DOHH2 (cell line): ENCODE results near the gene GJA4.

Source experiments
- H3F3A ChIP-seq: fragments of 200-600 bp; sonication (generic), shearing (Covaris generic); 2 replicates; pipeline ENCODE4 v1.6.0; 2016; ENCODE audit warnings: antibody characterized with exemption, mild to moderate bottlenecking; ENCODE audit not compliant: control insufficient read depth, insufficient read depth
- H3K27ac ChIP-seq: fragments of 200-600 bp; sonication (generic); 2 replicates; pipeline ENCODE4 v1.5.1; 2014; ENCODE audit warnings: low read depth, mild to moderate bottlenecking, low read length, moderate library complexity
- H3K27me3 ChIP-seq: fragments of 200-600 bp; sonication (generic); 2 replicates; pipeline ENCODE4 v1.6.1; 2014; ENCODE audit warnings: mild to moderate bottlenecking, low read length, mixed read lengths; ENCODE audit not compliant: control insufficient read depth
- H3K36me3 ChIP-seq: fragments of 200-600 bp; sonication (generic); 2 replicates; pipeline ENCODE4 v1.6.1; 2014; ENCODE audit warnings: mild to moderate bottlenecking, low read length, moderate library complexity, mixed read lengths; ENCODE audit not compliant: control insufficient read depth
- H3K4me1 ChIP-seq: fragments of 200-600 bp; sonication (generic); 2 replicates; pipeline ENCODE4 v1.6.1; 2014; ENCODE audit warnings: mild to moderate bottlenecking, low read length, mixed read lengths; ENCODE audit not compliant: control insufficient read depth
- H3K4me2 ChIP-seq: fragments of 200-600 bp; sonication (generic); 2 replicates; pipeline ENCODE4 v1.6.0; 2014; ENCODE audit warnings: mild to moderate bottlenecking, low read length, moderate library complexity
- H3K4me3 ChIP-seq: fragments of 200-600 bp; sonication (generic); 2 replicates; pipeline ENCODE4 v1.5.1; 2014; ENCODE audit warnings: mild to moderate bottlenecking, low read length, mixed read lengths
- H3K79me2 ChIP-seq: fragments of 200-600 bp; sonication (generic); 2 replicates; pipeline ENCODE4 v1.6.1; 2014; ENCODE audit warnings: mild to moderate bottlenecking, low read length, mixed read lengths; ENCODE audit not compliant: control insufficient read depth
- H3K9me2 ChIP-seq: fragments of 200-600 bp; sonication (generic); replicated peaks from 2 replicates; pipeline ENCODE4 v1.6.1; 2014; ENCODE audit warnings: mild to moderate bottlenecking, low read length, mixed read lengths; ENCODE audit not compliant: control insufficient read depth
- H3K9me3 ChIP-seq: fragments of 200-600 bp; sonication (generic); 2 replicates; pipeline ENCODE4 v1.6.1; 2014; ENCODE audit warnings: antibody characterized with exemption, low read length, mixed read lengths; ENCODE audit not compliant: control insufficient read depth, insufficient read depth
- H4K20me1 ChIP-seq: fragments of 200-600 bp; sonication (generic); 2 replicates; pipeline ENCODE4 v1.6.0; 2014; ENCODE audit warnings: low read depth, mild to moderate bottlenecking, antibody characterized with exemption, low read length, moderate library complexity; ENCODE audit not compliant: control insufficient read depth, insufficient read depth
- EZH2phosphoT487 ChIP-seq: fragments of 200-600 bp; sonication (generic); IDR thresholded peaks from 2 replicates; pipeline ENCODE4 v1.6.1; 2017; ENCODE audit warnings: borderline replicate concordance, mild to moderate bottlenecking, antibody characterized with exemption, low read length, moderate library complexity, mixed read lengths
- TF ChIP-seq, protein P1 (sequence below): fragments of 200-600 bp; sonication (generic); IDR thresholded peaks from one replicate; pipeline ENCODE4 v1.5.1; 2014; ENCODE audit warnings: antibody characterized with exemption, mild to moderate bottlenecking, low read depth, low read length; ENCODE audit not compliant: poor library complexity, severe bottlenecking

Gene GJA4

DNA sequence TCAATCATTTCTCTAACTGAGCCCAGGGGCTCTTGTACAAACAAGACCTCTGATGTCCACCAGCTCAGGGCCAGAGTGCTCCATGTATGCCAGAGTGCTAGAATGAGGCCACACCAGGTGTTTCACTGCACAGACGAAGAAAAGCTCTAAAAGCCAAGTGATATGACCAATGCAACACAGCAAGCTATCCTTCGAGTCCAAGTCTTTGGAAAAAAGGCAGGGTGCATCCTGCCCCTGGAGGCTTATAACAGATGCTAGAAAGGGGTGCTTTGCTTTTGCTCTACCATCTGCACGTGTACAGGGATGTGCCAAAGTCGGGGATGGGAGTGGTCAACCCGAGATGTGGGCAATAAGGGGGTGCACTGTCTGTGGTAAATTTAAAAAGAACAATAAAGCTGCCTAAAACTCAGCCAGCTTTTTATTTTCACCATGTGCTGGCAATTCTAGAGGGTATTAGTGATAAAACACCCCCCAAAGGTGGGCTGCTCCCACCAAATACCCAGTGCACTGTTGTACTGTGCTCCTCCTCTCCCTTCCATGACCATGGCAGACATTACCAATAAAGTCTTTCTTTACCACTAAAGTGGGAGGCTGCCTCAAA lies 34.6 kb downstream of the GJA4 start:
- H3K27me3 ChIP-seq, result no peaks in the 10 kb centered on the region
- H4K20me1 ChIP-seq, result no peaks in the 10 kb centered on the region
- H3K9me2 ChIP-seq, result no peaks in the 10 kb centered on the region
- H3F3A ChIP-seq, result no peaks in the 10 kb centered on the region
- H3K4me3 ChIP-seq, result no peak overlapping the region
- H3K27ac ChIP-seq, result no peak overlapping the region
- H3K4me1 ChIP-seq, result no peaks in the 10 kb centered on the region
- H3K36me3 ChIP-seq, result no peaks in the 10 kb centered on the region
- TF ChIP-seq, protein P1, sequence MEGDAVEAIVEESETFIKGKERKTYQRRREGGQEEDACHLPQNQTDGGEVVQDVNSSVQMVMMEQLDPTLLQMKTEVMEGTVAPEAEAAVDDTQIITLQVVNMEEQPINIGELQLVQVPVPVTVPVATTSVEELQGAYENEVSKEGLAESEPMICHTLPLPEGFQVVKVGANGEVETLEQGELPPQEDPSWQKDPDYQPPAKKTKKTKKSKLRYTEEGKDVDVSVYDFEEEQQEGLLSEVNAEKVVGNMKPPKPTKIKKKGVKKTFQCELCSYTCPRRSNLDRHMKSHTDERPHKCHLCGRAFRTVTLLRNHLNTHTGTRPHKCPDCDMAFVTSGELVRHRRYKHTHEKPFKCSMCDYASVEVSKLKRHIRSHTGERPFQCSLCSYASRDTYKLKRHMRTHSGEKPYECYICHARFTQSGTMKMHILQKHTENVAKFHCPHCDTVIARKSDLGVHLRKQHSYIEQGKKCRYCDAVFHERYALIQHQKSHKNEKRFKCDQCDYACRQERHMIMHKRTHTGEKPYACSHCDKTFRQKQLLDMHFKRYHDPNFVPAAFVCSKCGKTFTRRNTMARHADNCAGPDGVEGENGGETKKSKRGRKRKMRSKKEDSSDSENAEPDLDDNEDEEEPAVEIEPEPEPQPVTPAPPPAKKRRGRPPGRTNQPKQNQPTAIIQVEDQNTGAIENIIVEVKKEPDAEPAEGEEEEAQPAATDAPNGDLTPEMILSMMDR, result no peak
- no peak for TF ChIP-seq EZH2phosphoT487
- no peak overlapping the region for H3K4me2 ChIP-seq
- no peaks in the 10 kb centered on the region for H3K79me2 ChIP-seq
- H3K9me3 ChIP-seq, result no peaks in the 10 kb centered on the region

DNA sequence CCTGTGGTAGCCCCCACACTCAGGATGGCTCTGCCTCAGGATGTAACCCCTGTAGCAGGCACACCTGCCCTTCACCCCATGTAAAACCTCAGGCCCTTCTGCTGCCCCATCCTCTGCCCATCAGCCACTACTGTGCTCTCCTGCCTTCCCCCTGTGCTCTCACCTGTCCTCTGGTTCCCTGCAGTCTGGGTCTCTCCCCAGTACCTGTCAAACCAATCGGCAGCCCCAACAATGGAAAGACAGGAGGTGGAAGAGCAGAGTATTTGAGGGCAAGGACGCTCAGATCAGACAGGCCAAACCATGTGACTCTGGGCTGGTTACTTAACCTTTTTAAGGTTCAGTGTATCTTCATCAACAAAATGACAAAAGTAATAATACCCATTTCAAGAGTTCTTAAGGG lies 35.8 kb downstream of the GJA4 start:
- Histone ChIP-seq H3K27me3 (no peaks in the 10 kb centered on the region), H3F3A (no peaks in the 10 kb centered on the region), H3K4me1 (no peaks in the 10 kb centered on the region), H3K27ac (no peak overlapping the region), H3K4me2 (no peak overlapping the region), H4K20me1 (no peaks in the 10 kb centered on the region), H3K36me3 (no peaks in the 10 kb centered on the region), H3K4me3 (no peak overlapping the region), H3K79me2 (no peaks in the 10 kb centered on the region), H3K9me2 (no peaks in the 10 kb centered on the region), H3K9me3 (no peaks in the 10 kb centered on the region)
- TF ChIP-seq EZH2phosphoT487, result no peak
- TF ChIP-seq, protein P1, result no peak

DNA sequence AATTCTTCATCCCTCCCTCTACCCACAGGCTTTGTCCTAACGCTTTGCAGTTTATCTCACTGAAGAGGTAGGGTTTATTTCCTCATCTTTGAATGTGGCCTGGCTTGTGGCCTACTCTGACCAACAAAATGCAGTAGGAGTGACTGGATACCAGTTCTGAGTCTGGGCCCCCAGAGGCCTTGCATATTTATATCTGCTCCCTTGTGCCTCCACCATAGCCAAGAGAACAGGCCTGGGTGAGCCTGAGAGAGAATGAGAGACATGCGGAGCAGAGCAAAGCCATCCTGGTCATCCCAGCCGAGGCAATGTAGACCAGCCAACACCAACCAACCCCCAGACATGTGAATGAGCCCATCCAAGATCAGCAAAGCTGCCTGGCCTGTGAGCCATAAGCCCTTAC lies 36.5 kb downstream of the GJA4 start:
- no peaks in the 10 kb centered on the region for H4K20me1 ChIP-seq
- no peak overlapping the region for H3K4me2 ChIP-seq
- no peaks in the 10 kb centered on the region for H3K9me2 ChIP-seq
- no peak overlapping the region for H3K27ac ChIP-seq
- TF ChIP-seq, protein P1, result no peak
- TF ChIP-seq EZH2phosphoT487, result no peak
- H3K27me3 ChIP-seq, result no peaks in the 10 kb centered on the region
- no peaks in the 10 kb centered on the region for H3K4me1 ChIP-seq
- H3F3A ChIP-seq, result no peaks in the 10 kb centered on the region
- H3K36me3 ChIP-seq, result no peaks in the 10 kb centered on the region
- H3K79me2 ChIP-seq, result no peaks in the 10 kb centered on the region
- H3K9me3 ChIP-seq, result no peaks in the 10 kb centered on the region
- no peak overlapping the region for H3K4me3 ChIP-seq
